Measurements from ENCODE around the gene ACOT2.

The ACOT2 gene

GRCh38 chr14:73613419-73613963 lies 44.5 kb downstream of the ACOT2 start:
- no peak for DNase-seq

- no peak for DNase-seq
These were observed 47.8 kb downstream of the ACOT2 start for GRCh38 chr14:73616831-73617230.

GRCh38 chr14:73619524-73619923 lies 50.5 kb downstream of the ACOT2 start:
- DNase-seq = no peak

- DNase-seq = no peak
These were observed 51.3 kb downstream of the ACOT2 start for GRCh38 chr14:73620268-73620667.

GRCh38 chr14:73623504-73624054 lies 54.6 kb downstream of the ACOT2 start:
- DNase-seq = no peak

All from amygdala (tissue), 56 donors.